Measurements from ENCODE around the gene PDGFB. TPM values are rescaled to one million over a fixed set of nuclear protein-coding genes. Genes with fewer than 3 reads are reported as not detected.
A peak's percentile ranks its signal among the peaks of the same experiment; 100 is the strongest.

The PDGFB gene
- total and polyA plus RNA-seq, 2 experiments from 2014 or later = 2.2 to 8.0 TPM

DNA sequence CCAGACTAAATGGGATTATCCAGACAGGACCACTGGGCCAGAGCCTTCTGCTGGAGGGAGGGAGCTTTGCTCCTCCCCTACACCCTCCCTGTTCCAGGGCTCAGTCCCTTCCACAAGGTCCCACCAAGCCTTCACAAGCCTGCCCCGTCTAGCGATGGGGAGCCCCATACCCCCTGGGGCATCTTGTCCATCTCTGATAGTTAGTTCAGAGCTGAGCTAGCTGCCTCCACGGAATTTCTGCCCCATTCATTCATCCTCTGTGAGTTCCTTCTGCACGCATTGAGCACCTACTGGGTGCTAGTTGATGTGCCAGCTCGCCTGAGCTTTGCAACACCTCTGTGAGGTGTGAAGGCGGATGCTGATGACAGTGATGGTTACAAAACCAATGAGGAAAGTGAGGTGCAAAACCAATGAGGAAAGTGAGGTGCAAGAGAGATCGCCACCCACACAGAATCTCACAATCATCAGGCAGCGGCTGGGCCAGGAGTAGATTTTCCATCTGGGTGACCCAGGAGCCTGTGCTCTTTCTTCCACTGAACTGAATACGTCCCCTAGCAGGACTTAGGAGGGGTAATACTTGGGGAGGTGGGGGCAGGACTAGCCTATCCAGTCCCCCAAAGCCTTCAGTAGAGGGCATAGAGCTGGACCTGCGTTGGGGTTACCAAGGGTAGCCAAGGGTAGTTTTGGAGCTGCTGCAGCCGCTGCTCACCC, 70.8 kb downstream of the PDGFB start:
- H3F3A ChIP-seq (replicated peaks; ENCODE audit: low read depth) = peaks cover 11% of the 10 kb centered on the region; the same call in 1 of the 2 replicates
- H4K20me1 ChIP-seq (replicated peaks; ENCODE audit: insufficient read depth) = no peaks in the 10 kb centered on the region
- H3K27ac ChIP-seq (ENCODE audit: low read depth) = peak overlapping the region; percentile 99
- DNase-seq (ENCODE audit: low spot score) (no peak), ATAC-seq (no peak)
- H2AFZ ChIP-seq = no peak overlapping the region
- H3K4me1 ChIP-seq (ENCODE audit: insufficient read depth) = peaks cover 44% of the 10 kb centered on the region
- no peaks in the 10 kb centered on the region for H3K9me2 ChIP-seq (ENCODE audit: insufficient read depth)
- H3K27me3 ChIP-seq (ENCODE audit: insufficient read depth) = no peaks in the 10 kb centered on the region
- H3K4me3 Mint-ChIP-seq = no peak overlapping the region; the same call in 2 of the 3 replicates
- H3K36me3 ChIP-seq (ENCODE audit: insufficient read depth) = no peaks in the 10 kb centered on the region
- peak overlapping the region; percentile 95 for H3K27ac Mint-ChIP-seq
- no peaks in the 10 kb centered on the region for H3K9me3 Mint-ChIP-seq
- H3K79me2 ChIP-seq (replicated peaks; ENCODE audit: insufficient read depth) = no peaks in the 10 kb centered on the region
- peaks cover 33% of the 10 kb centered on the region for H3K27me3 Mint-ChIP-seq (ENCODE audit: insufficient read depth, low read depth, poor library complexity)
- no peak overlapping the region; the same call in 1 of the 2 replicates for H3K4me3 ChIP-seq
- H3K4me1 Mint-ChIP-seq = peaks cover 80% of the 10 kb centered on the region
- peak overlapping the region; percentile 50 for H3K4me2 ChIP-seq
- no peaks in the 10 kb centered on the region for H3K36me3 Mint-ChIP-seq (ENCODE audit: low read depth)
- TF ChIP-seq NANOG (IDR thresholded peaks at IDR 0.05; ENCODE audit: borderline replicate concordance) = no peak
- TF ChIP-seq, protein P1, sequence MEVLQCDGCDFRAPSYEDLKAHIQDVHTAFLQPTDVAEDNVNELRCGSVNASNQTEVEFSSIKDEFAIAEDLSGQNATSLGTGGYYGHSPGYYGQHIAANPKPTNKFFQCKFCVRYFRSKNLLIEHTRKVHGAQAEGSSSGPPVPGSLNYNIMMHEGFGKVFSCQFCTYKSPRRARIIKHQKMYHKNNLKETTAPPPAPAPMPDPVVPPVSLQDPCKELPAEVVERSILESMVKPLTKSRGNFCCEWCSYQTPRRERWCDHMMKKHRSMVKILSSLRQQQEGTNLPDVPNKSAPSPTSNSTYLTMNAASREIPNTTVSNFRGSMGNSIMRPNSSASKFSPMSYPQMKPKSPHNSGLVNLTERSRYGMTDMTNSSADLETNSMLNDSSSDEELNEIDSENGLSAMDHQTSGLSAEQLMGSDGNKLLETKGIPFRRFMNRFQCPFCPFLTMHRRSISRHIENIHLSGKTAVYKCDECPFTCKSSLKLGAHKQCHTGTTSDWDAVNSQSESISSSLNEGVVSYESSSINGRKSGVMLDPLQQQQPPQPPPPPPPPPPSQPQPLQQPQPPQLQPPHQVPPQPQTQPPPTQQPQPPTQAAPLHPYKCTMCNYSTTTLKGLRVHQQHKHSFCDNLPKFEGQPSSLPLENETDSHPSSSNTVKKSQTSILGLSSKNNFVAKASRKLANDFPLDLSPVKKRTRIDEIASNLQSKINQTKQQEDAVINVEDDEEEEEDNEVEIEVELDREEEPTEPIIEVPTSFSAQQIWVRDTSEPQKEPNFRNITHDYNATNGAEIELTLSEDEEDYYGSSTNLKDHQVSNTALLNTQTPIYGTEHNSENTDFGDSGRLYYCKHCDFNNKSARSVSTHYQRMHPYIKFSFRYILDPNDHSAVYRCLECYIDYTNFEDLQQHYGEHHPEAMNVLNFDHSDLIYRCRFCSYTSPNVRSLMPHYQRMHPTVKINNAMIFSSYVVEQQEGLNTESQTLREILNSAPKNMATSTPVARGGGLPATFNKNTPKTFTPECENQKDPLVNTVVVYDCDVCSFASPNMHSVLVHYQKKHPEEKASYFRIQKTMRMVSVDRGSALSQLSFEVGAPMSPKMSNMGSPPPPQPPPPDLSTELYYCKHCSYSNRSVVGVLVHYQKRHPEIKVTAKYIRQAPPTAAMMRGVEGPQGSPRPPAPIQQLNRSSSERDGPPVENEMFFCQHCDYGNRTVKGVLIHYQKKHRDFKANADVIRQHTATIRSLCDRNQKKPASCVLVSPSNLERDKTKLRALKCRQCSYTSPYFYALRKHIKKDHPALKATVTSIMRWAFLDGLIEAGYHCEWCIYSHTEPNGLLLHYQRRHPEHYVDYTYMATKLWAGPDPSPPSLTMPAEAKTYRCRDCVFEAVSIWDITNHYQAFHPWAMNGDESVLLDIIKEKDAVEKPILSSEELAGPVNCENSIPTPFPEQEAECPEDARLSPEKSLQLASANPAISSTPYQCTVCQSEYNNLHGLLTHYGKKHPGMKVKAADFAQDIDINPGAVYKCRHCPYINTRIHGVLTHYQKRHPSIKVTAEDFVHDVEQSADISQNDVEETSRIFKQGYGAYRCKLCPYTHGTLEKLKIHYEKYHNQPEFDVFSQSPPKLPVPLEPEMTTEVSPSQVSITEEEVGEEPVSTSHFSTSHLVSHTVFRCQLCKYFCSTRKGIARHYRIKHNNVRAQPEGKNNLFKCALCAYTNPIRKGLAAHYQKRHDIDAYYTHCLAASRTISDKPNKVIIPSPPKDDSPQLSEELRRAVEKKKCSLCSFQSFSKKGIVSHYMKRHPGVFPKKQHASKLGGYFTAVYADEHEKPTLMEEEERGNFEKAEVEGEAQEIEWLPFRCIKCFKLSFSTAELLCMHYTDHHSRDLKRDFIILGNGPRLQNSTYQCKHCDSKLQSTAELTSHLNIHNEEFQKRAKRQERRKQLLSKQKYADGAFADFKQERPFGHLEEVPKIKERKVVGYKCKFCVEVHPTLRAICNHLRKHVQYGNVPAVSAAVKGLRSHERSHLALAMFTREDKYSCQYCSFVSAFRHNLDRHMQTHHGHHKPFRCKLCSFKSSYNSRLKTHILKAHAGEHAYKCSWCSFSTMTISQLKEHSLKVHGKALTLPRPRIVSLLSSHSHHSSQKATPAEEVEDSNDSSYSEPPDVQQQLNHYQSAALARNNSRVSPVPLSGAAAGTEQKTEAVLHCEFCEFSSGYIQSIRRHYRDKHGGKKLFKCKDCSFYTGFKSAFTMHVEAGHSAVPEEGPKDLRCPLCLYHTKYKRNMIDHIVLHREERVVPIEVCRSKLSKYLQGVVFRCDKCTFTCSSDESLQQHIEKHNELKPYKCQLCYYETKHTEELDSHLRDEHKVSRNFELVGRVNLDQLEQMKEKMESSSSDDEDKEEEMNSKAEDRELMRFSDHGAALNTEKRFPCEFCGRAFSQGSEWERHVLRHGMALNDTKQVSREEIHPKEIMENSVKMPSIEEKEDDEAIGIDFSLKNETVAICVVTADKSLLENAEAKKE (CRISPR knock-in tag; IDR thresholded peaks at IDR 0.05) = no peak

Other genes starting within 250 kb of the PDGFB start
- 5.0 and 7.0 TPM in 2 replicates for gene APOBEC3C, start 230.7 kb downstream of the PDGFB start, total RNA-seq (2014; rRNA removed; shearing (Covaris generic))
- gene APOBEC3C, start 230.7 kb downstream of the PDGFB start, polyA plus RNA-seq (2016; fragmentation: Nextera tagmentation; extraction: Ambion mirVana) = 49.2 and 49.3 TPM in 2 replicates
- gene APOBEC3D, start 223.9 kb downstream of the PDGFB start, total RNA-seq (2014; rRNA removed; shearing (Covaris generic)) = 3.4 and 4.3 TPM in 2 replicates
- 6.7 and 9.4 TPM in 2 replicates for gene APOBEC3D, start 223.9 kb downstream of the PDGFB start, polyA plus RNA-seq (2016; fragmentation: Nextera tagmentation; extraction: Ambion mirVana)
- gene APOBEC3F, start 204.1 kb downstream of the PDGFB start, total RNA-seq (2014; rRNA removed; shearing (Covaris generic)) = 3.4 and 4.7 TPM in 2 replicates
- 3.4 and 3.5 TPM in 2 replicates for gene APOBEC3F, start 204.1 kb downstream of the PDGFB start, polyA plus RNA-seq (2016; fragmentation: Nextera tagmentation; extraction: Ambion mirVana)
- 2.6 and 3.3 TPM in 2 replicates for gene APOBEC3G, start 167.7 kb downstream of the PDGFB start, total RNA-seq (2014; rRNA removed; shearing (Covaris generic))
- gene APOBEC3G, start 167.7 kb downstream of the PDGFB start, polyA plus RNA-seq (2016; fragmentation: Nextera tagmentation; extraction: Ambion mirVana) = 1.8 and 2.1 TPM in 2 replicates
- not detected in 2 replicates for gene APOBEC3H, start 147.7 kb downstream of the PDGFB start, total RNA-seq (2014; rRNA removed; shearing (Covaris generic))
- not detected in 2 replicates for gene APOBEC3H, start 147.7 kb downstream of the PDGFB start, polyA plus RNA-seq (2016; fragmentation: Nextera tagmentation; extraction: Ambion mirVana)
- 11.5 and 12.7 TPM in 2 replicates for gene CBX7, start 92.3 kb downstream of the PDGFB start, total RNA-seq (2014; rRNA removed; shearing (Covaris generic))
- gene CBX7, start 92.3 kb downstream of the PDGFB start, polyA plus RNA-seq (2016; fragmentation: Nextera tagmentation; extraction: Ambion mirVana) = 2.6 and 2.8 TPM in 2 replicates
- 2,755 and 3,244 TPM in 2 replicates for gene RPL3, start 74.6 kb upstream of the PDGFB start, total RNA-seq (2014; rRNA removed; shearing (Covaris generic))
- gene RPL3, start 74.6 kb upstream of the PDGFB start, polyA plus RNA-seq (2016; fragmentation: Nextera tagmentation; extraction: Ambion mirVana) = 1,846 and 1,983 TPM in 2 replicates
- gene SYNGR1, start 105.0 kb upstream of the PDGFB start, total RNA-seq (2014; rRNA removed; shearing (Covaris generic)) = 12.3 and 30.9 TPM in 2 replicates
- 37.0 and 37.7 TPM in 2 replicates for gene SYNGR1, start 105.0 kb upstream of the PDGFB start, polyA plus RNA-seq (2016; fragmentation: Nextera tagmentation; extraction: Ambion mirVana)
- gene TAB1, start 154.8 kb upstream of the PDGFB start, total RNA-seq (2014; rRNA removed; shearing (Covaris generic)) = 18.0 and 27.5 TPM in 2 replicates
- 10.7 and 12.4 TPM in 2 replicates for gene TAB1, start 154.8 kb upstream of the PDGFB start, polyA plus RNA-seq (2016; fragmentation: Nextera tagmentation; extraction: Ambion mirVana)
- gene MGAT3, start 212.0 kb upstream of the PDGFB start, total RNA-seq (2014; rRNA removed; shearing (Covaris generic)) = 10.2 and 13.1 TPM in 2 replicates
- 1.6 and 1.7 TPM in 2 replicates for gene MGAT3, start 212.0 kb upstream of the PDGFB start, polyA plus RNA-seq (2016; fragmentation: Nextera tagmentation; extraction: Ambion mirVana)

Data from GM23338 (cell line).